ENCODE measurements around the gene SPDYE4.

The SPDYE4 gene

DNA sequence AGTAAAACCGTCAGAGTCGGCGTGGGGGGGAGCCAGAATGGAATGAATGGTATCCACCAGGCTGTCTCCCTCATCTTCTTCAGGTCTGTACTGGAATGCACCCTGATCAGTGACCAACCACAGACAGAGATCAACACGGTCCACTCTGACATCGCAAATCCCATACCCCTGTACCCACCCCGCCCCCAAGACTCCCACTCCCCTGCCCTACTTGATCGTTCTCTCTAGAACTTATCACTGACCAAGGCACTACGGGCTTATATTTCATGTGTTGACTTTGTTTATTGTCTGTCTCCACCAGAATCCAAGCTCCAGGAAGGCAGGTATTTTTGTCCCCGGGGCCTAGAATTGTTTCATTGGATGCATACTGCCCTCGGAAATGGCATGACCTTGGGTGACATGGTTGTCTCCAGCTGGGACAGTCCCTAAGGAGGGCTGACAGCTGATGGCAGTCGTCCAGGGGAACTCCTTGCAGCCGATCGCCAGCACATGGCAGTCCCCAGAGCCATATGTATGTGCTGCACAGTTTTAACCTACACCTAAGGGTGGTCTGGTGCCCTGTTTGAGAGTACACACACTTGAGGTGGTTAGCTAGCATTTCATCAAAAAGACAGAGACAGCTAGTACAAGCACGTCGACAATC, 41.3 kb upstream of the SPDYE4 start:
- Histone ChIP-seq H3K4me1 (ENCODE audit: control insufficient read depth, low read length) (no peaks in the 10 kb centered on the region), H3F3A (ENCODE audit: control insufficient read depth, insufficient read depth) (no peaks in the 10 kb centered on the region), H3K36me3 (ENCODE audit: control insufficient read depth, low read length) (no peaks in the 10 kb centered on the region), H3K27ac (ENCODE audit: low read depth, low read length) (no peak overlapping the region), H4K20me1 (ENCODE audit: control insufficient read depth, insufficient read depth, low read depth, low read length) (no peaks in the 10 kb centered on the region), H3K79me2 (ENCODE audit: control insufficient read depth, low read length) (no peaks in the 10 kb centered on the region), H3K4me3 (ENCODE audit: low read length) (no peak overlapping the region), H3K27me3 (ENCODE audit: control insufficient read depth, low read length) (no peaks in the 10 kb centered on the region), H3K9me2 (replicated peaks; ENCODE audit: control insufficient read depth, low read length) (no peaks in the 10 kb centered on the region), H3K9me3 (ENCODE audit: control insufficient read depth, insufficient read depth, low read length) (no peaks in the 10 kb centered on the region), H3K4me2 (ENCODE audit: low read length) (no peak overlapping the region)
- TF ChIP-seq, protein P1, sequence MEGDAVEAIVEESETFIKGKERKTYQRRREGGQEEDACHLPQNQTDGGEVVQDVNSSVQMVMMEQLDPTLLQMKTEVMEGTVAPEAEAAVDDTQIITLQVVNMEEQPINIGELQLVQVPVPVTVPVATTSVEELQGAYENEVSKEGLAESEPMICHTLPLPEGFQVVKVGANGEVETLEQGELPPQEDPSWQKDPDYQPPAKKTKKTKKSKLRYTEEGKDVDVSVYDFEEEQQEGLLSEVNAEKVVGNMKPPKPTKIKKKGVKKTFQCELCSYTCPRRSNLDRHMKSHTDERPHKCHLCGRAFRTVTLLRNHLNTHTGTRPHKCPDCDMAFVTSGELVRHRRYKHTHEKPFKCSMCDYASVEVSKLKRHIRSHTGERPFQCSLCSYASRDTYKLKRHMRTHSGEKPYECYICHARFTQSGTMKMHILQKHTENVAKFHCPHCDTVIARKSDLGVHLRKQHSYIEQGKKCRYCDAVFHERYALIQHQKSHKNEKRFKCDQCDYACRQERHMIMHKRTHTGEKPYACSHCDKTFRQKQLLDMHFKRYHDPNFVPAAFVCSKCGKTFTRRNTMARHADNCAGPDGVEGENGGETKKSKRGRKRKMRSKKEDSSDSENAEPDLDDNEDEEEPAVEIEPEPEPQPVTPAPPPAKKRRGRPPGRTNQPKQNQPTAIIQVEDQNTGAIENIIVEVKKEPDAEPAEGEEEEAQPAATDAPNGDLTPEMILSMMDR (IDR thresholded peaks at IDR 0.05; ENCODE audit: low read depth, low read length, poor library complexity, severe bottlenecking): no peak
- TF ChIP-seq EZH2phosphoT487 (IDR thresholded peaks at IDR 0.05; ENCODE audit: borderline replicate concordance, low read length): no peak

DNA sequence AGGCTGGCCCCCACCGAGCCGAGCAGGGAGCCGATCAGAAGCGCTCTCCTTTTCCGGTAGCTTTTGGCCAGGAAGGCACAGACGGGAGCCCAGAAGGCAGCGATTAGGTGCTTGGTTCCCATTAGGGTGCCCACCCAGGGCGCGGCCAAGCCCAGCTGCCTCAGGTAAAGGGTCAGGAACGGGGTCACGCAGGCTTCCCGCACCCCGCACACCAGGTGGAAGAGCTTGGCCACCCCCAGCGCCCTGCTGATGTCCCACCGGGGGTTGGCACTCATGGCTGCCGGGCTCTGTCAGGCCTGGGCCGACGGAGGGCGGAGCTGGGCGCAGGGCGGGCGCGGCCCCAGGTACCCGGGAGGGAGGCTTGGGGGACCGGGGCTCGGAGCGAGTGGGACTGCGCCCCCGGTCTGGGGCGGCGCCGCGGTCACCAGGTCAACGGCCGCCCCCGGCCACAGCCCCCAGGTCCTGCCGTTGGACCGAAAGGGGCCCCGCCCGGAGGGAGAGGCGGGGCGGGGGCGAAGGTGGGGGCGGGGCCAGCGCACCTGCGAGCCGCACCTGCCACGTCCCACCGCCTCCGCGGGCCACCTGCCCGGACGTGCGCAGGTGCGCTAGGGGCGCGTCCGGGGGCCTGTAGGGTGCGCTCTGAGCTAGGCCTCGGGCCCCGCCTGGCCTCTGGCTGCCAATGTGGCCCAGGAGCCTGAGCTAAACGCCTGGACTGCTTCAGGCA, 40.7 kb upstream of the SPDYE4 start, which contains the start of gene MFSD6L:
TSS of gene MFSD6L (minus strand) at position 520 of the 724 bp plus-strand sequence. CDS start at position 275, 245 bp downstream.
- Histone ChIP-seq H4K20me1 (ENCODE audit: control insufficient read depth, insufficient read depth, low read depth, low read length) (no peaks in the 10 kb centered on the region), H3K27me3 (ENCODE audit: control insufficient read depth, low read length) (no peaks in the 10 kb centered on the region), H3K4me3 (ENCODE audit: low read length) (no peak within 1 kb of the TSS), H3K9me3 (ENCODE audit: control insufficient read depth, insufficient read depth, low read length) (no peaks in the 10 kb centered on the region), H3K4me2 (ENCODE audit: low read length) (no peak within 1 kb of the TSS), H3F3A (ENCODE audit: control insufficient read depth, insufficient read depth) (no peaks in the 10 kb centered on the region), H3K9me2 (replicated peaks; ENCODE audit: control insufficient read depth, low read length) (no peaks in the 10 kb centered on the region), H3K79me2 (ENCODE audit: control insufficient read depth, low read length) (no peaks in the 10 kb centered on the region), H3K27ac (ENCODE audit: low read depth, low read length) (no peak within 1 kb of the TSS), H3K4me1 (ENCODE audit: control insufficient read depth, low read length) (no peaks in the 10 kb centered on the region), H3K36me3 (ENCODE audit: control insufficient read depth, low read length) (no peaks in the 10 kb centered on the region)
- TF ChIP-seq EZH2phosphoT487 (IDR thresholded peaks at IDR 0.05; ENCODE audit: borderline replicate concordance, low read length): no peak
- TF ChIP-seq, protein P1 (IDR thresholded peaks at IDR 0.05; ENCODE audit: low read depth, low read length, poor library complexity, severe bottlenecking): no peak

DNA sequence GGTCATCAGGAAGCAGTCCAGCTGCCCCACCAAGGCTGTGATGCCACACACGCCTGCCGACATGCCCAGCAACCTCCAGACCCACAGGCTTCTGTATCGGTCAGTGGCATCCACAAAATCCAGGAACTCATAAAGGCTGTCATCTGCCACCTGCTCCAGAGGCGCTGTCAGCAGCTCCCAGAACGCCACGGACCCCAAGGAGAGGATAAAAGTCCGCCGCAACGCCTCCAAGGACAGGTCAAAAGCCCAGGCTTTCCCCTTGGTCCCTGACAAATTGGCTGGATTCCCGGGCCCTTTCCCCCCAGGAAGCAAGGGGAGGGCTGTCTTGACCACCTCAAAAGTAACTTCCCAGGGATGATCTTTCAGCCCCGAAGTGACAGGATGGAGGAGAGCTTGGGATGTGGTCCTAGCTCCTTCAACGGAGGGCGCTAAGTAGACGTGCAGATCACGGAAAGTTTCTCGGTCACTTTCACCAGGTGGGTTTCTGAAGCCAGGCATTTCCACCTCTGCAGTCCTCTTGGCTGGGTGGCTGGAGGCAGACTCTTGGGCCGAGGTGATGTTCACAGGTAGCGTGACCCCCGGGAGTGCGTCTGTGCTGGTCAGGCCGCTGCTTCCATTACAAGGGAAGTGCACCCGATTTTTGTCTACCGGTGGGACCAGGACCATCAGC, 40.0 kb upstream of the SPDYE4 start:
- Histone ChIP-seq H3K4me1 (ENCODE audit: control insufficient read depth, low read length) (no peaks in the 10 kb centered on the region), H4K20me1 (ENCODE audit: control insufficient read depth, insufficient read depth, low read depth, low read length) (no peaks in the 10 kb centered on the region), H3K27me3 (ENCODE audit: control insufficient read depth, low read length) (no peaks in the 10 kb centered on the region), H3F3A (ENCODE audit: control insufficient read depth, insufficient read depth) (no peaks in the 10 kb centered on the region), H3K4me3 (ENCODE audit: low read length) (no peak overlapping the region), H3K4me2 (ENCODE audit: low read length) (no peak overlapping the region), H3K79me2 (ENCODE audit: control insufficient read depth, low read length) (no peaks in the 10 kb centered on the region), H3K9me2 (replicated peaks; ENCODE audit: control insufficient read depth, low read length) (no peaks in the 10 kb centered on the region), H3K9me3 (ENCODE audit: control insufficient read depth, insufficient read depth, low read length) (no peaks in the 10 kb centered on the region), H3K36me3 (ENCODE audit: control insufficient read depth, low read length) (no peaks in the 10 kb centered on the region), H3K27ac (ENCODE audit: low read depth, low read length) (no peak overlapping the region)
- TF ChIP-seq, protein P1 (IDR thresholded peaks at IDR 0.05; ENCODE audit: low read depth, low read length, poor library complexity, severe bottlenecking): no peak
- no peak for TF ChIP-seq EZH2phosphoT487 (IDR thresholded peaks at IDR 0.05; ENCODE audit: borderline replicate concordance, low read length)

All from DOHH2 (cell line).